VCaP (cell line): ENCODE data around the gene ZNF800.

ENCODE experiments used
- H3K27ac ChIP-seq: fragments of 450-650 bp; 2 replicates; pipeline ENCODE4 v1.5.1; 2017
- TF ChIP-seq, protein P1 (sequence below): fragments of 450-650 bp; conservative IDR thresholded peaks from 2 replicates; pipeline ENCODE4 v1.5.1; 2017; ENCODE audit warnings: mild to moderate bottlenecking, moderate library complexity

The ZNF800 gene

DNA sequence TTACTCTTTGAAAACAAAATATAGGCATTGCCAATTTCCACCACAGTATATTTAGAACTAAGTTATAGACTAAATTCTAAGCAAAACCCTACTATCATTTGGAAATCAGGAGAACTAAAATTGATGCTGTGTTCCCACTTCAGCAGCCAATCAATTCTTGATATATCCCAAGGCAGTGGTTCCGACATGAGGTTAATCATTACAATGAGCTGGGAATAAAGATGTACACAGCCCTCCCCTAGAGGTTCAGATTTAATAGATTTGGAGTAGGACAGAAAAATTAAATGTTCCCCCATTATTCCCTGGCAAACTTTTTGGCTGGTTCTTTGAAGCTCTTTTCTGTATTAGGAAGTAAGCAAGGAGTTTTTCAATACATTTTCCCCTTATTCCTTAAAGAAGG, 15.1 kb downstream of the ZNF800 start:
- no peak overlapping the region for H3K27ac ChIP-seq
- TF ChIP-seq, protein P1, sequence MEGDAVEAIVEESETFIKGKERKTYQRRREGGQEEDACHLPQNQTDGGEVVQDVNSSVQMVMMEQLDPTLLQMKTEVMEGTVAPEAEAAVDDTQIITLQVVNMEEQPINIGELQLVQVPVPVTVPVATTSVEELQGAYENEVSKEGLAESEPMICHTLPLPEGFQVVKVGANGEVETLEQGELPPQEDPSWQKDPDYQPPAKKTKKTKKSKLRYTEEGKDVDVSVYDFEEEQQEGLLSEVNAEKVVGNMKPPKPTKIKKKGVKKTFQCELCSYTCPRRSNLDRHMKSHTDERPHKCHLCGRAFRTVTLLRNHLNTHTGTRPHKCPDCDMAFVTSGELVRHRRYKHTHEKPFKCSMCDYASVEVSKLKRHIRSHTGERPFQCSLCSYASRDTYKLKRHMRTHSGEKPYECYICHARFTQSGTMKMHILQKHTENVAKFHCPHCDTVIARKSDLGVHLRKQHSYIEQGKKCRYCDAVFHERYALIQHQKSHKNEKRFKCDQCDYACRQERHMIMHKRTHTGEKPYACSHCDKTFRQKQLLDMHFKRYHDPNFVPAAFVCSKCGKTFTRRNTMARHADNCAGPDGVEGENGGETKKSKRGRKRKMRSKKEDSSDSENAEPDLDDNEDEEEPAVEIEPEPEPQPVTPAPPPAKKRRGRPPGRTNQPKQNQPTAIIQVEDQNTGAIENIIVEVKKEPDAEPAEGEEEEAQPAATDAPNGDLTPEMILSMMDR = no peak

DNA sequence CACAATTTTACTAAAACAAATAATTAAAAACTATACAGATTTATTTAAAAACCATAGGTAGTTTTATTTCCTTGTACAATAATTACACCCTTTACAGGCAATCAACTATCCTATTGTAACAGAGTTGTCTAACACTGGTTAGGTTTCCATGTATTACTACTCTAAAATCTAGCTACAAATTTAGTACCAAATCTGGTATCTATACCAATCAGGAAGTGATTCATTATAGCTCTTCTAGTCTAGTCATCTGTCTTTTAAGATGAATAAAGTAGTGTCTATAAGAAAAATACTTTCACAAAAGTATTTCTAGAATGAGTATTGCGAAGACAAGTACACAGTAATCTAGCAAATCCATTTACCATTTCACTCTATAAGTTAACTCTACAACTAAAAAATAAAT, 16.9 kb downstream of the ZNF800 start:
- TF ChIP-seq, protein P1 = no peak
- H3K27ac ChIP-seq = no peak overlapping the region

DNA sequence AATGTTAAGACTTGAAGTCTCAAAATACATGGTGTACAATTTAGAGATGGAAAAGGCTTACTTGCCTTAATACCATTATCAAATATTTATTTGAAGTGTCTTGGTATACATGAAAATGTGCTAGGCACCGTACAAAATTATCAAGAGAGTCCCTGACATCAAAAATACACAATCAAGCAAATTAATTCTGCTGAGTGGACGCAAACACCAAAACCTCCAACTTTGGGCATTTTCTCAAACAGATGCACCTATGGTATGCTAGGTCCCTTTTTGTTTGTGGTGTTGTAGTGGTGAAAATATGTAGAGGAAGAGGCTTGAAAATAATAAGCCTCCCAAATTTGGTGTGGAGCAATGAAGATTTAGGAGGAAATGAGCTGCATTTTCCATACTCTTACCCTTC, 24.8 kb downstream of the ZNF800 start:
- TF ChIP-seq, protein P1 = no peak
- H3K27ac ChIP-seq = no peak overlapping the region

DNA sequence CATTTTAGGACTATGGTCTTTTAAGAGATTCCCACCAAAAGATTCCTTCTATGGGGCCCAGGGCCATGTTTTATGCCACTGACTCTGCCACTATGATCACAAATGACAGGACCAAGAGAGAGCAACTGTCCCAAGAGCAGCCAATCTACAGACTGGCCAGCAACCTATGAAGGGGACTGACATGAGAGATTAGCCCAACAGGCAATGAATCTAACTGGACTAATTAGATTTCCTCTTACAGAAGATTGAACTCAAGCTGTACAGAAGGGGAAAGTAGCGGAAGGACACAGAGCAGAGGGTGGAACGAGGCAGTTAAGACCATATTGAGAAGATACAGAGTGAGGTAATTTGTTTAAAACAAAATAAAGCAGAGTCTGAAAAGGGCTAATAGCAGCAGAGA, 25.8 kb downstream of the ZNF800 start:
- no peak overlapping the region for H3K27ac ChIP-seq
- TF ChIP-seq, protein P1 = no peak

DNA sequence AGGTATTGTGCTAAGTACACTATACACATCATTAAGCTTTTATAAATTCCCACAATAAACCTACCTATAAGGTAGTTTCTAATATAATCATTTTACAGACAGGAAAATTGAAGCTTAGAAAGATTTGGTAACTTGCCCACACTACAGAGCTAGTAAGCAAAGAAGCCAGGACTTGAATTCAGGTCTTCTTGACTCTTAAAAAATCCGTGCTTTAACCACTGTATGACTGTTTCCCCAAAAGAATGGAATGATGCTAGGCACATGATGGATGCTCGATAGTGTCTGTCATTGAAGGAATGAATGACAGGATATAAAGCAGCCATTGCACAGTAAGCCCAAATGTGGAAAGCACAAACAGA, 26.6 kb downstream of the ZNF800 start:
- TF ChIP-seq, protein P1 = no peak
- peak overlapping the region; percentile 18 for H3K27ac ChIP-seq

DNA sequence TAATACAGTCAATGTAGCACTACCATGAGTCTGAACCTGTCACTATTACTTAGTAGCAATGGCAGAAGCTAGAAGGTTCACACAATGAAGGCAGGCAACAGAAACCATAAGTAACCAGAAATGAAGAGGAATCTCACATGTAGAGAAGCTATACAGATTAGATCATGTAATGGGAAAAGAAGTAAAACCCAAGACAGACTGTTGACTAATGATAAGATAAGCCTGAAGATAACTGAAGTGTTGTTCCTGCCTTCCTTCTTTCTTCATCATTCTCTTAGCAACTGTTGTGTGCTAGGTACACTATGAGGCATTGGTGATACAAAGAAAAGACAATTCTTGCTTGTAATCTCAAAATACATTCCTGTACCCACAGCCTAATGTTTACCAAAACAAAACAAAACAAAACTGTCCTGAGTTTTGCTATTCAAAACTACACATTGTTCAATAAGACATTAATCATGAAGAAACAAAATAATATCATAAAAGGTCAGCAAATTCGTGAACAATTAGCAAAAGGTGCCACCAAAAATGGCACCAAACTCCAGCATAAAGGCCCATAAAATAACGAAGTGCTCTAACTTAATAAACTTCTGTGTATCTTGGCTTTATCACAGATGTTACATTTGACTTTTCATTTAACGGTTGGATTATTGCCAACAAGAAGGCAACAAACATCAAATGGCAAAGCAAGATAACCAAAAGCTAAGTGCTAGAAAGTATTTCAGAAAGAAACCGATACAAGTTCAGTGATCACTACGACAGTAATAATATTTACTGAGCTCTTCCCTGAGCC, 27.1 kb downstream of the ZNF800 start:
- H3K27ac ChIP-seq = peak overlapping the region; percentile 18
- TF ChIP-seq, protein P1 = no peak

DNA sequence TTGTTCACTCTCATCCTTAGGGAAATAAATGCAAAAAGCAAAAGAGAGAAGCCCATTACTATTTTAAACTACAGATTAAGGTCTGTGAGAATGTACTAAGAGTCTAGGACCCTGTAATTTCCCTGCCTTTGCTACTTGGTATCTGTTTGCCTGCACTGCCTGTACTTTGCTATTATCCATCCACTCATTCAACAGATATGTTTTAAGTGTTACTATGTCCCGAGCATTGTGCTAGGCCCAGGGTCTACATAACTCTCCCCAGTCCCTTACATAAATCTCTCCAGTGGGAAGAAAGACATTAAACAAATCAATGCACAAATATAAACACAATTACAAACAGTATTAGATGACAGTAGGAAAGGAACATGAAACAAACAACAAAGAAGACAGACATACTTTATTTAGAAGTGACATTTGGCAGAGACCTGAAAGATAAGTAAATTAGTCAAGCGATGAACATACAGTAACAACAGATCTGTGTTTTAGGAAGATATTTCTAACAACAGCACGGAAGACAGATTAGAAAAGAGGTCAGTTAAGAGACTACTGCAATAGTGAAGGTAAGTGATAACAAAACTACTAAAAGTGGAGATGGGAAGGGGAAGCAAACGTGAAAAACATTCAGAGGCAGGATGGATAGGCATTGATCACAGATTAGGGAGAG, 30.0 kb downstream of the ZNF800 start:
- TF ChIP-seq, protein P1 = no peak
- no peak overlapping the region for H3K27ac ChIP-seq
